Fibroblast of mammary gland (primary cell): ENCODE data around the gene GNG7.
A peak's percentile ranks its signal among the peaks of the same experiment; 100 is the strongest.

Source experiments
- DNase-seq: peaks from one replicate; pipeline ENCODE4 v3.0.0-alpha.2; 2010; ENCODE audit warnings: low read depth
- H3K4me3 ChIP-seq: 2 replicates; pipeline ENCODE4 v1.5.1; 2011; ENCODE audit warnings: low read depth, mild to moderate bottlenecking, low read length, moderate library complexity; ENCODE audit not compliant: control insufficient read depth
- CTCF ChIP-seq: conservative IDR thresholded peaks from 2 replicates; pipeline ENCODE4 v1.5.1; 2011; ENCODE audit warnings: low read depth, low read length, inconsistent platforms; ENCODE audit not compliant: control insufficient read depth, insufficient read depth

The GNG7 gene

GRCh38 chr19:2640563-2641331 lies 61.7 kb downstream of the GNG7 start:
- H3K4me3 ChIP-seq, result no peak overlapping the region
- TF ChIP-seq CTCF, result no peak
- DNase-seq, result no peak

GRCh38 chr19:2639999-2640398 lies 62.5 kb downstream of the GNG7 start:
- DNase-seq, result no peak
- TF ChIP-seq CTCF, result no peak
- no peak overlapping the region for H3K4me3 ChIP-seq

GRCh38 chr19:2638417-2638940 lies 64.0 kb downstream of the GNG7 start:
- TF ChIP-seq CTCF, result no peak
- H3K4me3 ChIP-seq, result no peak overlapping the region
- DNase-seq, result no peak

- DNase-seq, result peak; percentile 40
- no peak overlapping the region for H3K4me3 ChIP-seq
- peak; percentile 73 for TF ChIP-seq CTCF
Observed at GRCh38 chr19:2636897-2637683, 65.4 kb downstream of the GNG7 start.

GRCh38 chr19:2636141-2636896 lies 66.2 kb downstream of the GNG7 start:
- H3K4me3 ChIP-seq, result no peak overlapping the region
- TF ChIP-seq CTCF, result no peak
- DNase-seq, result no peak

GRCh38 chr19:2634960-2635359 lies 67.5 kb downstream of the GNG7 start:
- no peak overlapping the region for H3K4me3 ChIP-seq
- no peak for TF ChIP-seq CTCF

More at GRCh38 chr19:2634960-2635359, 67.5 kb downstream of the GNG7 start:
- no peak for DNase-seq
